ENCODE results near the gene IMMP1L.

DNA sequence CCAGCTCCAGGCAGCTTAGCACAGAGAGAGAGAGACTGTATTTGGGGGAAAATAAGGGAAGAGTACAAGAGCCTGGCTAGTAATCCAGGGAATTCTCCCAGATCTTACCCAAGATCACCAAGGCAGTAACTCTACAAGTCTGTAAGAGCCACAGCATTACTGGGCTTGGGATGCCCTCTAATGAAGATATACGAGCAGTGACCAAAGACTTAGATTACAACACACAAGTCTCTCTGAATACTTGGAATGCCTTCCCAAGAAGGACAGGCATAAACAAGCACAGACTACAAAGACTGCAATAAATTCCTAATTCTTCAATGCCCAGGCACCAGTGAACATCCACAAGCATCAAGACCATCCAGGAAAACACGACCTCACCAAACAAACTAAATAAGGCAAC is 122.0 kb downstream of the IMMP1L start:
- TF ChIP-seq, protein P1, sequence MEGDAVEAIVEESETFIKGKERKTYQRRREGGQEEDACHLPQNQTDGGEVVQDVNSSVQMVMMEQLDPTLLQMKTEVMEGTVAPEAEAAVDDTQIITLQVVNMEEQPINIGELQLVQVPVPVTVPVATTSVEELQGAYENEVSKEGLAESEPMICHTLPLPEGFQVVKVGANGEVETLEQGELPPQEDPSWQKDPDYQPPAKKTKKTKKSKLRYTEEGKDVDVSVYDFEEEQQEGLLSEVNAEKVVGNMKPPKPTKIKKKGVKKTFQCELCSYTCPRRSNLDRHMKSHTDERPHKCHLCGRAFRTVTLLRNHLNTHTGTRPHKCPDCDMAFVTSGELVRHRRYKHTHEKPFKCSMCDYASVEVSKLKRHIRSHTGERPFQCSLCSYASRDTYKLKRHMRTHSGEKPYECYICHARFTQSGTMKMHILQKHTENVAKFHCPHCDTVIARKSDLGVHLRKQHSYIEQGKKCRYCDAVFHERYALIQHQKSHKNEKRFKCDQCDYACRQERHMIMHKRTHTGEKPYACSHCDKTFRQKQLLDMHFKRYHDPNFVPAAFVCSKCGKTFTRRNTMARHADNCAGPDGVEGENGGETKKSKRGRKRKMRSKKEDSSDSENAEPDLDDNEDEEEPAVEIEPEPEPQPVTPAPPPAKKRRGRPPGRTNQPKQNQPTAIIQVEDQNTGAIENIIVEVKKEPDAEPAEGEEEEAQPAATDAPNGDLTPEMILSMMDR (IDR thresholded peaks at IDR 0.05), result no peak
- no peak for TF ChIP-seq POLR2AphosphoS5 (IDR thresholded peaks at IDR 0.05; ENCODE audit: low read depth, low read length)

Data from Panc1 (cell line).